ENCODE data around the gene KCNQ1OT1. TPM values are rescaled to one million over a fixed set of nuclear protein-coding genes. Genes with fewer than 3 reads are reported as not detected.

The KCNQ1OT1 gene
- total and polyA plus RNA-seq, 2 donors: 0.09 to 0.42 TPM

DNA sequence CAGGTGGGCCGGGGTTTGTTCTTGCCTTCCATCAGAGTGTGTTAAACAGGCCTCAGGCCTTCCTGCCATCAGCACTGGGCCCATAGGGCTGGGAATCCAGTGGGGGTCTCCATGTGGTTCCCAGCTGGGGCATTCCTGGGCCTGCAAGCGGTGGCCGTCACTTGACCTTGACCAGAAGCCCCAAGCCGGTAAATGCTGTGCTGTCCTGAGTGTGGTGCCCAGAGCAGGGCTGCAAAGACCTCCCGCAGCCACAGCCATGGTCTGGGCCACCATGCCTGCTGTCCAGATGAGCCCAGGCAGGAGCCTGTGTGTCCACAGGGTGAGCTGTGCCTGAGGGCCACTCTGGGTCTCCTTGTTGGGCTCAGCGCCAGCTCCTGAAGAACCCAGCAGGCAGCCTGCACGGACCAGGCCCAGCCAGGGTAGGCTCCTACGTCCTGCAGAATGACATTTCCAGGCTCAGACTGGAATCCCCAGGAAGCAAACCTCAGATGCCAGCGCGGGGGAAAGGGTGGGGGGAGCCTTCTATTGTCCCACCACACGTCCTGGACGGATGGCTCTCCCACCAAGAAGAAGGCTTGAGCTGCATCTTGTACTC, 117.3 kb downstream of the KCNQ1OT1 start:
- 92% methylated on average over 12 of the region's 12 CpGs for WGBS
- DNase-seq (ENCODE audit: low read depth in 6 of 9, low spot score in 9 of 9): no peak
- no peaks in the 10 kb centered on the region for H3K9me3 ChIP-seq (ENCODE audit: control insufficient read depth in 2 of 2, insufficient read depth in 1 of 2, low read length in 1 of 2)
- no peaks in the 10 kb centered on the region for H3K36me3 ChIP-seq (ENCODE audit: control insufficient read depth in 2 of 2, insufficient read depth in 2 of 2, low read length in 1 of 2)
- H3K27ac ChIP-seq (ENCODE audit: low read depth in 1 of 2, low read length in 1 of 2): no peak overlapping the region
- no peaks in the 10 kb centered on the region for H3K27me3 ChIP-seq (ENCODE audit: control insufficient read depth in 2 of 2, insufficient read depth in 1 of 2, low read length in 1 of 2)
- H3K4me1 ChIP-seq (ENCODE audit: control insufficient read depth in 2 of 2, insufficient read depth in 2 of 2, low read length in 2 of 2): no peaks in the 10 kb centered on the region
- H3K4me3 ChIP-seq (ENCODE audit: low read length in 2 of 2): no peak overlapping the region

DNA sequence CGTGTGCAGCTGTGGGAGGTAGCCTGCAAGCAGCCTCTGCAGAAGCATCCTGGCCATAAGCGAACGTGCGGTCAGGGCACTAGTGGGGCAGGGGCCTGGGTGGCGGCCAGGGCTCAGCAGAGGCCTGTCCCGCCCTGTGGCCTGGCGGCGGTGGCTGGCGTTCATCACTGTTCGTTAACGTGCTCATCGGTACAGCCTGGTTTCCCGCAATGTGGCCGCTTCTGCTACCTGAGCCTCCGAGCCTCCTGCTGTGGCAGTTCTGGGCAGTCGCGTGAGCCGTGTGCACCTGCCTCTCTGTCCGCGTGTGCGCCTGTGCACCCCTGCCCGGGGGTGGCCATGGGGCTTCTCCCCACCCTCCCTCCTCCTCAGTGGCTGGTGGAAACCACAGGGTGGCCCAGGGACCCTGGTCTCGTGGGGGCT, 117.9 kb downstream of the KCNQ1OT1 start:
- no peak for DNase-seq (ENCODE audit: low read depth in 6 of 9, low spot score in 9 of 9)
- no peaks in the 10 kb centered on the region for H3K36me3 ChIP-seq (ENCODE audit: control insufficient read depth in 2 of 2, insufficient read depth in 2 of 2, low read length in 1 of 2)
- no peaks in the 10 kb centered on the region for H3K9me3 ChIP-seq (ENCODE audit: control insufficient read depth in 2 of 2, insufficient read depth in 1 of 2, low read length in 1 of 2)
- H3K4me3 ChIP-seq (ENCODE audit: low read length in 2 of 2): no peak overlapping the region
- WGBS: 95% methylated on average over 23 of the region's 23 CpGs
- H3K4me1 ChIP-seq (ENCODE audit: control insufficient read depth in 2 of 2, insufficient read depth in 2 of 2, low read length in 2 of 2): no peaks in the 10 kb centered on the region
- no peak overlapping the region for H3K27ac ChIP-seq (ENCODE audit: low read depth in 1 of 2, low read length in 1 of 2)
- no peaks in the 10 kb centered on the region for H3K27me3 ChIP-seq (ENCODE audit: control insufficient read depth in 2 of 2, insufficient read depth in 1 of 2, low read length in 1 of 2)

DNA sequence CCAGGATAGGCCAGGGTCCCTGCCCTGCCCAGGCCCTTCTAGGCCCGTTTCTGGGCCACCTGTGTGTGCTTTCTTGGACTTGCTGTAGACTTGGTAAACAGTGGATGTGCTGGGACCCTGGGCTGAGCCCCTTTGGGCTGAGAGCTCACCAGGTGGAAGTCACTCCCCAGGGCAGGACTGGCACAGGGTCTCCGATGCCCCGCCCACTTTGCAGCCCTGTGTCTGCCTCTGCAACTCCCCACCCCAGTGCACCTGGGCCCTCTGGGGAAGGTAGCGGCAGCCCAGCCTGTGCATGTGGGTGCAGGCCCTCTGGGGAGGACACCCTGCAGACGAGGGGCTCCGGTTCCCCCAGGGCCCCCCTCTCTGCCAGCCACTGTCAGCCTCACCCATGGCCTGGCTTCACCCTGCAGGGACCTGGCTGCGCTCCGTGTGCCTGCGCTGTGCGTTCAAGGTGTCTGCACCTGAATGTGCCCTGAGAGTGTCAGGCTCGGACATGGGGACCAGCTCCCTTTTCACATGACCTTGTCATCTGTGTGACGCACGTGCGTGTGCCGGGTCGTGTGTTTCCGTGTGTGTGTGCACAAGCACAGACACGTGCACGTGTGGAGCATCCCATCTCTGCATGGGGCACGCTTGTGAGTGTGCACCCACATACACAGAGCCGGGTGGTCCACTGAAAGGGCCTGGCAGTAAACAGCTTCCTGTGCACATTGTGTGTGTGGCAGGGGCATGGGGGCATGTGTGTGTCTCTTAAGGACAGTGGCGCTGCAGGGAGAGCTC, 118.5 kb downstream of the KCNQ1OT1 start:
- DNase-seq (ENCODE audit: low read depth in 6 of 9, low spot score in 9 of 9): no peak
- Histone ChIP-seq H3K27ac (ENCODE audit: low read depth in 1 of 2, low read length in 1 of 2) (no peak overlapping the region), H3K27me3 (ENCODE audit: control insufficient read depth in 2 of 2, insufficient read depth in 1 of 2, low read length in 1 of 2) (no peaks in the 10 kb centered on the region), H3K36me3 (ENCODE audit: control insufficient read depth in 2 of 2, insufficient read depth in 2 of 2, low read length in 1 of 2) (no peaks in the 10 kb centered on the region), H3K4me1 (ENCODE audit: control insufficient read depth in 2 of 2, insufficient read depth in 2 of 2, low read length in 2 of 2) (no peaks in the 10 kb centered on the region), H3K9me3 (ENCODE audit: control insufficient read depth in 2 of 2, insufficient read depth in 1 of 2, low read length in 1 of 2) (no peaks in the 10 kb centered on the region), H3K4me3 (ENCODE audit: low read length in 2 of 2) (no peak overlapping the region)
- WGBS: 93% methylated on average over 22 of the region's 22 CpGs

DNA sequence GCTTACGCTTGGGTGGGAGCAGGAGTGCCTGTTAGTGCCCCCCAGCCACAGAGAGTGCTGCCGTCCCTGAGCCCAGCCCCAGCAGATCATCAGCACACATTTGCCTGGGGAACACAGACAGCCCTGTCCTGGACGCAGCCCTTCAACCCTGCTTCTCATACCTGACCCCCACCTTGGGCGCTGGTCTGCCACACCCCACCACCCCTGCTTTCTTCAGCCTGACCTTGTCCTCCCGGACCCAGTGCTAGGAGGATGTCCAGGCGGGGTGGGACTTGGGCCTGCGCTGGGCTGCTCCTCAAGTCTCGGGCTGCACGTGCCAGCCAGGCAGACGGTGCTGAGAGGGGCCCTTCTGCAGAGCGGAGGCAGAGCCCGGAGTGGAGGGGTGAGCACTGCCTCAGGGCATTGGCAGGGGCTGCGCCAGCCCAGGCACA, 119.2 kb downstream of the KCNQ1OT1 start:
- no peaks in the 10 kb centered on the region for H3K36me3 ChIP-seq (ENCODE audit: control insufficient read depth in 2 of 2, insufficient read depth in 2 of 2, low read length in 1 of 2)
- H3K27ac ChIP-seq (ENCODE audit: low read depth in 1 of 2, low read length in 1 of 2): no peak overlapping the region
- DNase-seq (ENCODE audit: low read depth in 6 of 9, low spot score in 9 of 9): no peak
- H3K9me3 ChIP-seq (ENCODE audit: control insufficient read depth in 2 of 2, insufficient read depth in 1 of 2, low read length in 1 of 2): no peaks in the 10 kb centered on the region
- no peak overlapping the region for H3K4me3 ChIP-seq (ENCODE audit: low read length in 2 of 2)
- 94% methylated on average over 13 of the region's 13 CpGs for whole genome bisulfite sequencing
- no peaks in the 10 kb centered on the region for H3K4me1 ChIP-seq (ENCODE audit: control insufficient read depth in 2 of 2, insufficient read depth in 2 of 2, low read length in 2 of 2)
- H3K27me3 ChIP-seq (ENCODE audit: control insufficient read depth in 2 of 2, insufficient read depth in 1 of 2, low read length in 1 of 2): no peaks in the 10 kb centered on the region

DNA sequence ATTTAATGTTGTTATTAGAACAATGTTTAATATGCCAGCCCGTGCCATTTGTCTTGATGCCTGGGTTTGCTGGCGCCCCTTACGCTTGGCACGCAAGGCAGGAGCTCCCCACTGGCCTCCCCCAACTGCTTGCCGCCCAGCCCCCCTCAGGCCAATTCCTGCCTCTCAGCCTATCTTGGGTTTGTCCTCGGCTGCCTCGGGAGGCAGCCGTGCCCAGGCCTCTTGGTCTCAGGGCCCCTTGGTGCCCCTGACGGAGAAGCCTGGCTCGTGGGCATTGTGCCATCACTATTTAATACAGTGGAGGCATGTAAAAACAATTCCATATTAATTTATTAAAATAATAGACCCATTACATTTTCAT, 119.8 kb downstream of the KCNQ1OT1 start:
- Histone ChIP-seq H3K27me3 (ENCODE audit: control insufficient read depth in 2 of 2, insufficient read depth in 1 of 2, low read length in 1 of 2) (no peaks in the 10 kb centered on the region), H3K27ac (ENCODE audit: low read depth in 1 of 2, low read length in 1 of 2) (no peak overlapping the region), H3K4me1 (ENCODE audit: control insufficient read depth in 2 of 2, insufficient read depth in 2 of 2, low read length in 2 of 2) (no peaks in the 10 kb centered on the region), H3K9me3 (ENCODE audit: control insufficient read depth in 2 of 2, insufficient read depth in 1 of 2, low read length in 1 of 2) (no peaks in the 10 kb centered on the region), H3K4me3 (ENCODE audit: low read length in 2 of 2) (no peak overlapping the region), H3K36me3 (ENCODE audit: control insufficient read depth in 2 of 2, insufficient read depth in 2 of 2, low read length in 1 of 2) (no peaks in the 10 kb centered on the region)
- DNase-seq (ENCODE audit: low read depth in 6 of 9, low spot score in 9 of 9): no peak
- WGBS: 93% methylated on average over 10 of the region's 10 CpGs

DNA sequence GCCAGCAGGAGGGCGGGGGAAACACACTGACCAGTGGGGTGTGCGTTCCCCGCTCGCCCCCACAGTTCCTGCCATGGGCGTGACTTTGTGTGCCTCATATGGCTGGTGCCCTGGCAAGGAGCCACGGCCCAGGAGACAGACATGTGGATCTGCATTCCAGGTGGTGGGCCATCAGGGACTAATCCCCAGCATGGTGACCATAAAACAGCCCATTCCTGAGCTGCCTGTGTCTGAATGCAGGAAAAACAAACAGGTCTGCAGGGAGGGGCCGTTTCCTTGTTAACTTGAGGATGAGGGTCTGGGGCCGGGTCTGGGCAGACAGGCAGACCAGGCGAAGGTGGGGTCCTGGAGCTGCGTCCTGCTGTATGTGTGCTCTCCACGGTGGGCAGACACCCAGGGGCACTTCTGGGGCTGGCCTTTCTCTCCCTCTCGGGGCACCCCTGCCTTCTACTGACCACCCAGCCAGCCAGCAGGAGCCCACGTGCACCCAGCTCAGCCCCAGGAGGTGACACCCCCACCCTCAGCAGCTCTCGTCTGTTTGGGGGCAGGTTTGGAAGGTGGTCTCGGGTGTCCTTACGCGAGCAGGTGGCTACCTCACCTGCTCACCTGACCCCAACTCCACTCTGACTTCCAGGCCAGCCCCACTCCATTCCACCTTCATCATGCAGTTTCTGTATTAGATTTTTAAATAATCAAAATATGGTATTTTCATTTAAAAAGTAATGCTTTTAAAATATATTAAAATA, 120.3 kb downstream of the KCNQ1OT1 start:
- H3K27ac ChIP-seq (ENCODE audit: low read depth in 1 of 2, low read length in 1 of 2): no peak overlapping the region
- H3K36me3 ChIP-seq (ENCODE audit: control insufficient read depth in 2 of 2, insufficient read depth in 2 of 2, low read length in 1 of 2): no peaks in the 10 kb centered on the region
- no peaks in the 10 kb centered on the region for H3K4me1 ChIP-seq (ENCODE audit: control insufficient read depth in 2 of 2, insufficient read depth in 2 of 2, low read length in 2 of 2)
- no peak for DNase-seq (ENCODE audit: low read depth in 6 of 9, low spot score in 9 of 9)
- no peak overlapping the region for H3K4me3 ChIP-seq (ENCODE audit: low read length in 2 of 2)
- H3K27me3 ChIP-seq (ENCODE audit: control insufficient read depth in 2 of 2, insufficient read depth in 1 of 2, low read length in 1 of 2): no peaks in the 10 kb centered on the region
- WGBS: 95% methylated on average over 17 of the region's 17 CpGs
- H3K9me3 ChIP-seq (ENCODE audit: control insufficient read depth in 2 of 2, insufficient read depth in 1 of 2, low read length in 1 of 2): no peaks in the 10 kb centered on the region

DNA sequence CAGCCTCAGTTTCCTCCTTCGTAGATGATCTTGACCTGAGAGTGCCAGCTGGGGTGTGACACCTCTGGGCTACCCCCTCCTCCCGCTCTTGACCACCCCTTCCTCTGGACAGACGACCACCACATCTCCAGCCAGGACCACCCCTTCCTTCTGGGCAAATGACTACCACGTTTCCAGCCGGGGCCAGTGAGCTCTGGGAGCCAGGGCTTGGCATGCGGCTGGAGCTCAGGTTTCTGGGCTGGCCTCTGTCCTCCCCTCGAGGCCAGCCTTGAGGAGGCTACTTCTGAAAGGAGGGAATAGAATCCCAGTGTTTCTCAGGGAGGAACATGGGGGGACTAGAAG, 120.9 kb downstream of the KCNQ1OT1 start:
- H3K4me1 ChIP-seq (ENCODE audit: control insufficient read depth in 2 of 2, insufficient read depth in 2 of 2, low read length in 2 of 2): no peaks in the 10 kb centered on the region
- no peak overlapping the region for H3K4me3 ChIP-seq (ENCODE audit: low read length in 2 of 2)
- DNase-seq (ENCODE audit: low read depth in 6 of 9, low spot score in 9 of 9): no peak
- no peak overlapping the region for H3K27ac ChIP-seq (ENCODE audit: low read depth in 1 of 2, low read length in 1 of 2)
- H3K27me3 ChIP-seq (ENCODE audit: control insufficient read depth in 2 of 2, insufficient read depth in 1 of 2, low read length in 1 of 2): no peaks in the 10 kb centered on the region
- H3K9me3 ChIP-seq (ENCODE audit: control insufficient read depth in 2 of 2, insufficient read depth in 1 of 2, low read length in 1 of 2): no peaks in the 10 kb centered on the region
- WGBS: 93% methylated on average over 7 of the region's 7 CpGs
- no peaks in the 10 kb centered on the region for H3K36me3 ChIP-seq (ENCODE audit: control insufficient read depth in 2 of 2, insufficient read depth in 2 of 2, low read length in 1 of 2)

DNA sequence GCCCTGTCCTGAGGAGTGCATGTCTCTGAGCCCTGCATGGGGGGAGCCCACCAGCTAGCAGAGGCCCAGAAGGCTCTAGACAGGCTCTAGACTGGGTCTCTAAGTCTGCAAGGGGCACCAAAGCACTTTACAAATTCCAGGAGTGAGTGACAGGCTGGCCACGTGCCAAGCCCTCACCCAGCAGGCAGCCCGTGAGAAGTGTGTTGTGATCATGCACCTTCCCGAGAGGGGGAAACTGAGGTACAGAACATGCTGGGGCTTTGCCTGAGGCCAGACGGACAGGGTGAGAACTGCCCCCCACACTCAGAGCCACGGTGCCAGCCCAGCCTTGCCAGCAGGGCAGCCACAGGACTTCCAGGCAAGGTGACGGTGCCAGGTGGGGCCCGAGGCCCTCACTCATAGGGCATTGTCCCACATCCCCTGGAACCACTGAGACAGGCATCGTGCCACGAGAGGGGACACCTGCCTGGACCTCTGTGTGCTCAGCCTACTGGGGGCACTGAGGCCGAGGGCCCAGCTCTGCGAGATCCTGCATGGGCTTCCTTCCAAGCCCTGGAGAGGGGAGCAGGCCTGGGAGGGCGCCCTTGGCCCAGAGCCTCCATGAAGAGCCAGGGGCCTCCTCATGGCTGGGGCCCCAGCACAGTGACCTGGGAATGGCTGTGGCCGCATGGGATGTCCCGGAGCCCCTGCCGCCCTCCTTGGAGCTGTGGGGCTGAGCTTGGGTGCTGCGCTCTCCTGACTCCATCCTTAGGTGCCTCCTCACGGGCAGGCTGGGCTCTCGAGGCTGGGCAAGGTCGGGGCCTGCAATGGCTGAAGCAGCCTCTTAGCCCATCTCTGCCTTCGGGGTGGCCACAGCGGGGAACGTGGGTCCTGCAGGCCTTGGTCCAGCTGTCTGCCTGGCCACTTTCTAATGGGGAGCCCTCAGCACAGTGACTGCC, 121.5 kb downstream of the KCNQ1OT1 start:
- Histone ChIP-seq H3K4me3 (ENCODE audit: low read length in 2 of 2) (no peak overlapping the region), H3K9me3 (ENCODE audit: control insufficient read depth in 2 of 2, insufficient read depth in 1 of 2, low read length in 1 of 2) (no peaks in the 10 kb centered on the region), H3K36me3 (ENCODE audit: control insufficient read depth in 2 of 2, insufficient read depth in 2 of 2, low read length in 1 of 2) (no peaks in the 10 kb centered on the region), H3K27ac (ENCODE audit: low read depth in 1 of 2, low read length in 1 of 2) (no peak overlapping the region), H3K4me1 (ENCODE audit: control insufficient read depth in 2 of 2, insufficient read depth in 2 of 2, low read length in 2 of 2) (no peaks in the 10 kb centered on the region), H3K27me3 (ENCODE audit: control insufficient read depth in 2 of 2, insufficient read depth in 1 of 2, low read length in 1 of 2) (no peaks in the 10 kb centered on the region)
- WGBS: 96% methylated on average over 22 of the region's 22 CpGs
- DNase-seq (ENCODE audit: low read depth in 6 of 9, low spot score in 9 of 9): no peak

Data from thymus (tissue), 11 donors.